Measurements from ENCODE around the gene LRGUK. TPM values are rescaled to one million over a fixed set of nuclear protein-coding genes. Genes with fewer than 3 reads are reported as not detected.
A peak's percentile ranks its signal among the peaks of the same experiment; 100 is the strongest.

Gene LRGUK
- total RNA-seq, 1 experiment from 2014 or later, result 1.9 TPM

- TF ChIP-seq ZNF219 (CRISPR knock-in tag; IDR thresholded peaks at IDR 0.05; ENCODE audit: borderline replicate concordance) (no peak), GTF2I (CRISPR knock-in tag; conservative IDR thresholded peaks at IDR 0.05) (no peak), TEAD1 (CRISPR knock-in tag; IDR thresholded peaks at IDR 0.05) (no peak), RORB (CRISPR knock-in tag; IDR thresholded peaks at IDR 0.05) (no peak), GABPB1 (CRISPR knock-in tag; IDR thresholded peaks at IDR 0.05) (no peak), E2F4 (CRISPR knock-in tag; IDR thresholded peaks at IDR 0.05; ENCODE audit: borderline replicate concordance, low read depth) (no peak), NFYB (CRISPR knock-in tag; conservative IDR thresholded peaks at IDR 0.05; ENCODE audit: low read depth) (no peak), PREB (CRISPR knock-in tag; IDR thresholded peaks at IDR 0.05; ENCODE audit: borderline replicate concordance) (no peak), ZNF416 (CRISPR knock-in tag; IDR thresholded peaks at IDR 0.05) (no peak)
Observed at GRCh38 chr7:134248196-134248595, 121.1 kb downstream of the LRGUK start (continued).

GRCh38 chr7:134254311-134254710, 127.2 kb downstream of the LRGUK start:
- ChIA-PET CTCF (interaction anchor here (0.7 to 1.4 kb wide), 3 partner anchors 21 to 113 kb away, joined by 3 to 6 read pairs (median 4); no protein-coding TSS in a partner anchor), POLR2A (no interaction called here)
- TF ChIP-seq ESRRA (CRISPR knock-in tag; IDR thresholded peaks at IDR 0.05; ENCODE audit: borderline replicate concordance) (no peak), ZBTB43 (CRISPR knock-in tag; IDR thresholded peaks at IDR 0.05) (no peak), NR3C1 (CRISPR knock-in tag; conservative IDR thresholded peaks at IDR 0.05; ENCODE audit: low read depth) (no peak), TCF7 (CRISPR knock-in tag; IDR thresholded peaks at IDR 0.05; ENCODE audit: low read depth) (no peak), ZNF281 (CRISPR knock-in tag; IDR thresholded peaks at IDR 0.05) (no peak), IRF1 (CRISPR knock-in tag; IDR thresholded peaks at IDR 0.05) (no peak), NFE2L1 (CRISPR knock-in tag; IDR thresholded peaks at IDR 0.05) (no peak), ZNF263 (CRISPR knock-in tag; IDR thresholded peaks at IDR 0.05; ENCODE audit: low read depth) (no peak), ZBTB21 (CRISPR knock-in tag; IDR thresholded peaks at IDR 0.05; ENCODE audit: borderline replicate concordance) (no peak), MXD4 (CRISPR knock-in tag; IDR thresholded peaks at IDR 0.05; ENCODE audit: borderline replicate concordance) (no peak)
- peaks cover 4% of the 10 kb centered on the region for H3K9me3 Mint-ChIP-seq
- no peaks in the 10 kb centered on the region; the same call in 1 of the 2 replicates for H3K36me3 Mint-ChIP-seq
- peak; percentile 65 for ATAC-seq
- no peak overlapping the region for H3K4me3 Mint-ChIP-seq
- H3K4me1 Mint-ChIP-seq, result no peaks in the 10 kb centered on the region
- H3K27ac Mint-ChIP-seq, result no peak overlapping the region
- DNase-seq (ENCODE audit: low spot score), result no peak
- no peaks in the 10 kb centered on the region for H3K27me3 Mint-ChIP-seq (ENCODE audit: low read depth)
